HEK293 (cell line): Measurements from ENCODE around the gene SLIT2.

ENCODE experiments used
- CTCF ChIA-PET: fragments of 350-600 bp; formaldehyde crosslinking; extraction: SDS; loops from one replicate; lab custom pipeline; 2021; ENCODE audit warnings: antibody characterized with exemption; lab: Yijun Ruan, JAX
- POLR2A ChIA-PET: fragments of 300-600 bp; formaldehyde crosslinking; extraction: SDS; loops from one replicate; lab custom pipeline; 2020; ENCODE audit warnings: antibody characterized with exemption, inconsistent platforms; lab: Yijun Ruan, JAX
- H3K27ac ChIP-seq: fragments of 200-500 bp; sonication (Bioruptor generic); 2 replicates; pipeline ENCODE4 v1.5.1; 2014; ENCODE audit warnings: low read depth, low read length, control low read depth, inconsistent platforms; ENCODE audit errors: extremely low read depth
- H3K36me3 ChIP-seq, 2 experiments: fragments of 200-500 bp in 1 of 2; sonication (Bioruptor generic) in 1 of 2; 1 replicate in 1 of 2; 2 replicates in 1 of 2; pipeline ENCODE4 v1.5.1; 2014 to 2017; ENCODE audit warnings: inconsistent platforms in 2 of 2, low read length in 2 of 2; ENCODE audit not compliant: control insufficient read depth in 2 of 2, insufficient read depth in 1 of 2
- H3K4me1 ChIP-seq: fragments of 200-500 bp; sonication (Bioruptor generic); 2 replicates; pipeline ENCODE4 v1.5.1; 2014; ENCODE audit warnings: mild to moderate bottlenecking, low read length, inconsistent platforms; ENCODE audit not compliant: control insufficient read depth, insufficient read depth
- H3K4me3 ChIP-seq: 2 replicates; pipeline ENCODE4 v1.5.1; 2011; ENCODE audit warnings: low read depth, mild to moderate bottlenecking, control low read depth, low read length, moderate library complexity
- H3K9me3 ChIP-seq: fragments of 200-500 bp; sonication (Bioruptor generic); 2 replicates; pipeline ENCODE4 v1.5.1; 2014; ENCODE audit warnings: low read depth, low read length, inconsistent platforms; ENCODE audit not compliant: control insufficient read depth, insufficient read depth
- FEZF1 ChIP-seq: fragments of 450-650 bp; formaldehyde crosslinking; IDR thresholded peaks from 2 replicates; pipeline ENCODE4 v1.5.1; 2016; ENCODE audit warnings: missing biosample characterization, missing genetic modification characterization
- HOXC10 ChIP-seq: sonication (generic); formaldehyde crosslinking; IDR thresholded peaks from 2 replicates; pipeline ENCODE4 v1.8.1; 2023; ENCODE audit warnings: mild to moderate bottlenecking, missing genetic modification reagents
- KLF10 ChIP-seq: fragments of 450-650 bp; IDR thresholded peaks from 2 replicates; pipeline ENCODE4 v1.5.1; 2018; ENCODE audit warnings: missing biosample characterization, mild to moderate bottlenecking, missing genetic modification characterization
- REPIN1 ChIP-seq: fragments of 450-650 bp; formaldehyde crosslinking; IDR thresholded peaks from 2 replicates; pipeline ENCODE4 v1.5.1; 2017; ENCODE audit warnings: missing biosample characterization, missing genetic modification characterization, low read depth
- SCRT1 ChIP-seq: fragments of 450-650 bp; formaldehyde crosslinking; IDR thresholded peaks from 2 replicates; pipeline ENCODE4 v1.5.1; 2016; ENCODE audit warnings: missing biosample characterization, missing genetic modification characterization, borderline replicate concordance
- SCRT2 ChIP-seq: fragments of 450-650 bp; formaldehyde crosslinking; IDR thresholded peaks from 2 replicates; pipeline ENCODE4 v1.5.1; 2016; ENCODE audit warnings: missing biosample characterization, missing genetic modification characterization
- YY1 ChIP-seq: fragments of 450-650 bp; formaldehyde crosslinking; IDR thresholded peaks from 2 replicates; pipeline ENCODE4 v1.5.1; 2018; ENCODE audit warnings: missing biosample characterization, missing genetic modification characterization
- ZBTB17 ChIP-seq: fragments of 450-650 bp; formaldehyde crosslinking; IDR thresholded peaks from 2 replicates; pipeline ENCODE4 v1.5.1; 2016; ENCODE audit warnings: missing biosample characterization, missing genetic modification characterization
- ZFP3 ChIP-seq: fragments of 450-650 bp; formaldehyde crosslinking; IDR thresholded peaks from 2 replicates; pipeline ENCODE4 v1.5.1; 2016; ENCODE audit warnings: low read depth, missing biosample characterization, missing genetic modification characterization
- ZNF157 ChIP-seq: fragments of 450-650 bp; formaldehyde crosslinking; IDR thresholded peaks from 2 replicates; pipeline ENCODE4 v1.5.1; 2016; ENCODE audit warnings: missing biosample characterization, missing genetic modification characterization
- ZNF23 ChIP-seq: fragments of 450-650 bp; formaldehyde crosslinking; IDR thresholded peaks from 2 replicates; pipeline ENCODE4 v1.5.1; 2016; ENCODE audit warnings: missing biosample characterization, missing genetic modification characterization, borderline replicate concordance
- ZNF350 ChIP-seq: fragments of 450-650 bp; formaldehyde crosslinking; IDR thresholded peaks from 2 replicates; pipeline ENCODE4 v1.5.0; 2017; ENCODE audit warnings: missing biosample characterization, mild to moderate bottlenecking, missing genetic modification characterization
- ZNF529 ChIP-seq: fragments of 450-650 bp; formaldehyde crosslinking; IDR thresholded peaks from 2 replicates; pipeline ENCODE4 v1.5.1; 2017; ENCODE audit warnings: missing genetic modification characterization, missing biosample characterization; ENCODE audit not compliant: insufficient replicate concordance
- ZNF596 ChIP-seq: fragments of 450-650 bp; IDR thresholded peaks from 2 replicates; pipeline ENCODE4 v1.5.0; 2018; ENCODE audit warnings: missing biosample characterization, mild to moderate bottlenecking, missing genetic modification characterization, moderate library complexity
- ZNF621 ChIP-seq: fragments of 450-650 bp; formaldehyde crosslinking; IDR thresholded peaks from 2 replicates; pipeline ENCODE4 v1.5.1; 2017; ENCODE audit warnings: missing biosample characterization, missing genetic modification characterization
- ZNF629 ChIP-seq: fragments of 450-650 bp; formaldehyde crosslinking; IDR thresholded peaks from 2 replicates; pipeline ENCODE4 v1.5.1; 2017; ENCODE audit warnings: missing biosample characterization, missing genetic modification characterization
- ZNF654 ChIP-seq: fragments of 450-650 bp; formaldehyde crosslinking; IDR thresholded peaks from 2 replicates; pipeline ENCODE4 v1.5.1; 2016; ENCODE audit warnings: low read depth, missing biosample characterization, missing genetic modification characterization
- ZNF677 ChIP-seq: fragments of 450-650 bp; IDR thresholded peaks from 2 replicates; pipeline ENCODE4 v1.5.0; 2018; ENCODE audit warnings: missing biosample characterization, mild to moderate bottlenecking, missing genetic modification characterization, moderate library complexity
- ZNF777 ChIP-seq: fragments of 450-650 bp; formaldehyde crosslinking; IDR thresholded peaks from 2 replicates; pipeline ENCODE4 v1.5.1; 2017; ENCODE audit warnings: missing biosample characterization, missing genetic modification characterization, borderline replicate concordance
- ZNF791 ChIP-seq: fragments of 450-650 bp; formaldehyde crosslinking; IDR thresholded peaks from 2 replicates; pipeline ENCODE4 v1.5.1; 2016; ENCODE audit warnings: missing biosample characterization, missing genetic modification characterization
- ZSCAN23 ChIP-seq: fragments of 450-650 bp; formaldehyde crosslinking; IDR thresholded peaks from 2 replicates; pipeline ENCODE4 v1.5.1; 2016; ENCODE audit warnings: missing biosample characterization, missing genetic modification characterization
- TF ChIP-seq, protein P1 (sequence below): fragments of 450-650 bp; formaldehyde crosslinking; IDR thresholded peaks from 2 replicates; pipeline ENCODE4 v1.5.1; 2017; ENCODE audit warnings: missing biosample characterization, missing genetic modification characterization
- TF ChIP-seq, protein P2 (sequence below): fragments of 450-650 bp; formaldehyde crosslinking; IDR thresholded peaks from 2 replicates; pipeline ENCODE4; 2016; ENCODE audit warnings: missing biosample characterization, missing genetic modification characterization
- TF ChIP-seq, protein P3 (sequence below): fragments of 450-650 bp; formaldehyde crosslinking; optimal IDR thresholded peaks from 2 replicates; pipeline ENCODE3; 2016; ENCODE audit warnings: missing biosample characterization, mild to moderate bottlenecking, missing genetic modification characterization
- TF ChIP-seq, protein P4 (sequence below): fragments of 450-650 bp; formaldehyde crosslinking; IDR thresholded peaks from 2 replicates; pipeline ENCODE4 v1.5.1; 2016; ENCODE audit warnings: missing biosample characterization, missing genetic modification characterization, borderline replicate concordance

Gene SLIT2

DNA sequence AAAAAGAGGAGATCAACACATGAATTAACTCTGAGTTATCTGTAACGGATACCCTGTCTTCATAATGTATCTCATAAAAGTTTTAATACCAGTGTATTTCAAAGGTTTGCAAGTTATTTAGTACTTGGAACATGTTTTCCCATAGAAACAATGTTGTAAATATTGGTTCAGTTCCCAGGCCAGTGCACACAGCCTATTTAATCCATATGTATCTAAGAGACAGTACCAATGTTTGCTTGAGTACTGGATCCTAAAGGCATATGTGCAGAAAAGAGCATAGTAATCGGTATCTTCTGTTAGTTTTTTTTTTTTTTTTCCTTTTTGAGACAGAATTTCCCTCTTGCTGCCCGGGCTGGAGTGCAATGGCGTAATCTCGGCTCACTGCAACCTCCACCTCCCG lies 46.1 kb downstream of the SLIT2 start:
- peak; percentile 38; the same call in 1 of the 2 replicates for TF ChIP-seq ZBTB17 (tag by site-specific recombination)
- no peak for TF ChIP-seq ZNF777 (tag by site-specific recombination)
- TF ChIP-seq REPIN1 (tag by site-specific recombination): no peak
- no peak for TF ChIP-seq ZNF654 (tag by site-specific recombination)
- no peak for TF ChIP-seq ZNF350
- TF ChIP-seq SCRT2 (tag by site-specific recombination): no peak
- no peak for TF ChIP-seq ZNF677 (tag by site-specific recombination)
- TF ChIP-seq, protein P1, sequence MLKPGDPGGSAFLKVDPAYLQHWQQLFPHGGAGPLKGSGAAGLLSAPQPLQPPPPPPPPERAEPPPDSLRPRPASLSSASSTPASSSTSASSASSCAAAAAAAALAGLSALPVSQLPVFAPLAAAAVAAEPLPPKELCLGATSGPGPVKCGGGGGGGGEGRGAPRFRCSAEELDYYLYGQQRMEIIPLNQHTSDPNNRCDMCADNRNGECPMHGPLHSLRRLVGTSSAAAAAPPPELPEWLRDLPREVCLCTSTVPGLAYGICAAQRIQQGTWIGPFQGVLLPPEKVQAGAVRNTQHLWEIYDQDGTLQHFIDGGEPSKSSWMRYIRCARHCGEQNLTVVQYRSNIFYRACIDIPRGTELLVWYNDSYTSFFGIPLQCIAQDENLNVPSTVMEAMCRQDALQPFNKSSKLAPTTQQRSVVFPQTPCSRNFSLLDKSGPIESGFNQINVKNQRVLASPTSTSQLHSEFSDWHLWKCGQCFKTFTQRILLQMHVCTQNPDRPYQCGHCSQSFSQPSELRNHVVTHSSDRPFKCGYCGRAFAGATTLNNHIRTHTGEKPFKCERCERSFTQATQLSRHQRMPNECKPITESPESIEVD (tag by site-specific recombination): peak; percentile 57
- TF ChIP-seq FEZF1 (tag by site-specific recombination): peak; percentile 71
- TF ChIP-seq ZNF23 (tag by site-specific recombination): no peak
- Histone ChIP-seq H3K27ac (no peak overlapping the region), H3K4me3 (no peak overlapping the region), H3K9me3 (no peaks in the 10 kb centered on the region), H3K4me1 (peaks cover 10% of the 10 kb centered on the region), H3K36me3 (peaks cover 0 to 3% of the 10 kb centered on the region in 2 experiments; a peak in 1 of 3 replicates)
- POLR2A ChIA-PET: no interaction called here
- CTCF ChIA-PET: no interaction called here

DNA sequence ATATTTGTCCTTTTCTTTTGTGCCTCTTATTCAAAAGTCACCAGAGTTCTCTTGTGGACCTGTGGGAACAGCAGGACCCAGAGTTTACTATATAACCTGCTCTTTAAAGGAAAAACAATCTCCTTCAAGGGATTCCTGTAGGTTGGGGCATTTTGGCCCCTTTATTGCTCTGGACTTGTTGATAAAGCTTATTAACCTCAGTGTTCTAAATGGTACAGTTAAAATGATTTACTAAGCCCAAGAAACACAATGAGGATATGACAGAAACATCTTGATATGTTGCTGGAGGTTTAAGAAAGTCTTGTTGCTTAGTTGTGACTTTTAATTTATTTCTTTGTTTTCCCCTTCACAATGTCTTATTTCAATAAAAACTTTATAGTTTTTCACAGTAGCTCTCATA lies 46.8 kb downstream of the SLIT2 start:
- no peaks in the 10 kb centered on the region for H3K9me3 ChIP-seq
- H3K36me3 ChIP-seq: peaks cover 0 to 5% of the 10 kb centered on the region in 2 experiments; a peak in 1 of 3 replicates
- no peak overlapping the region for H3K27ac ChIP-seq
- TF ChIP-seq ZNF629 (tag by site-specific recombination): no peak
- TF ChIP-seq SCRT1 (tag by site-specific recombination): 0 out of 2 replicates have a peak, but pooled peaks have one; percentile 14
- TF ChIP-seq, protein P2, sequence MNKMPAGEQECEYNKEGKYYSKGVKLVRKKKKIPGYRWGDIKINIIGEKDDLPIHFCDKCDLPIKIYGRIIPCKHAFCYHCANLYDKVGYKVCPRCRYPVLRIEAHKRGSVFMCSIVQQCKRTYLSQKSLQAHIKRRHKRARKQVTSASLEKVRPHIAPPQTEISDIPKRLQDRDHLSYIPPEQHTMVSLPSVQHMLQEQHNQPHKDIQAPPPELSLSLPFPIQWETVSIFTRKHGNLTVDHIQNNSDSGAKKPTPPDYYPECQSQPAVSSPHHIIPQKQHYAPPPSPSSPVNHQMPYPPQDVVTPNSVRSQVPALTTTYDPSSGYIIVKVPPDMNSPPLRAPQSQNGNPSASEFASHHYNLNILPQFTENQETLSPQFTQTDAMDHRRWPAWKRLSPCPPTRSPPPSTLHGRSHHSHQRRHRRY (tag by site-specific recombination): no peak
- peak; percentile 33; the same call in 1 of the 2 replicates for TF ChIP-seq SCRT2 (tag by site-specific recombination)
- H3K4me1 ChIP-seq: peaks cover 10% of the 10 kb centered on the region
- H3K4me3 ChIP-seq: no peak overlapping the region
- POLR2A ChIA-PET: no interaction called here
- CTCF ChIA-PET: interaction anchor here (0.6 kb wide), 1 partner anchor 1138 kb away, joined by 3 read pairs; no protein-coding TSS in a partner anchor

DNA sequence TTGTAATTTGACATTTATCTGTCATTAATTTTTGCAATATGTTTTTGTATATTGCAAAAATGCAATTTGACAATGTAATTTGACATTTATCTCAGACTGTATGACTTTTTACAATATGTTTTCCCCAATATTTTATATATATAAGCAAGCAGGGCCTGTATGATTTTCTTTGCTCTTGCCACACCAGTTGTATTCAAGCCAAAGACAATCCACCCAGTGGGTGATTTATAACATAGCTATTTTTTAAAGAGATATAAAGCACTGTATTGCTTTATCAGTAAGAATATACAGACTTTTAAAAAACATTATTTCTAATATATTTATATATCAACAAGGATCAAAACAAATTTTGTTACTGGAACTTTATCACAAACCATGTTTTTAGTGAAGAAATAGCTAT lies 47.3 kb downstream of the SLIT2 start:
- Histone ChIP-seq H3K36me3 (peaks cover 0 to 10% of the 10 kb centered on the region in 2 experiments; a peak in 1 of 3 replicates), H3K9me3 (no peaks in the 10 kb centered on the region), H3K4me3 (no peak overlapping the region), H3K27ac (no peak overlapping the region), H3K4me1 (peaks cover 8% of the 10 kb centered on the region)
- CTCF ChIA-PET: interaction anchor here (0.6 to 0.7 kb wide), 2 partner anchors 159 to 1139 kb away, joined by 3 read pairs; no protein-coding TSS in a partner anchor
- POLR2A ChIA-PET: no interaction called here
- TF ChIP-seq YY1 (no peak), ZNF791 (tag by site-specific recombination) (no peak), ZFP3 (no peak), ZSCAN23 (tag by site-specific recombination) (no peak), ZNF529 (tag by site-specific recombination) (no peak), ZNF621 (tag by site-specific recombination) (no peak), ZNF596 (tag by site-specific recombination) (no peak), KLF10 (tag by site-specific recombination) (no peak), SCRT1 (tag by site-specific recombination) (no peak), ZNF157 (tag by site-specific recombination) (no peak), HOXC10 (CRISPR knock-in tag) (no peak)
- TF ChIP-seq, protein P3, sequence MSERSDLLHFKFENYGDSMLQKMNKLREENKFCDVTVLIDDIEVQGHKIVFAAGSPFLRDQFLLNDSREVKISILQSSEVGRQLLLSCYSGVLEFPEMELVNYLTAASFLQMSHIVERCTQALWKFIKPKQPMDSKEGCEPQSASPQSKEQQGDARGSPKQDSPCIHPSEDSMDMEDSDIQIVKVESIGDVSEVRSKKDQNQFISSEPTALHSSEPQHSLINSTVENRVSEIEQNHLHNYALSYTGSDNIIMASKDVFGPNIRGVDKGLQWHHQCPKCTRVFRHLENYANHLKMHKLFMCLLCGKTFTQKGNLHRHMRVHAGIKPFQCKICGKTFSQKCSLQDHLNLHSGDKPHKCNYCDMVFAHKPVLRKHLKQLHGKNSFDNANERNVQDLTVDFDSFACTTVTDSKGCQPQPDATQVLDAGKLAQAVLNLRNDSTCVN (tag by site-specific recombination): no peak
- TF ChIP-seq, protein P4, sequence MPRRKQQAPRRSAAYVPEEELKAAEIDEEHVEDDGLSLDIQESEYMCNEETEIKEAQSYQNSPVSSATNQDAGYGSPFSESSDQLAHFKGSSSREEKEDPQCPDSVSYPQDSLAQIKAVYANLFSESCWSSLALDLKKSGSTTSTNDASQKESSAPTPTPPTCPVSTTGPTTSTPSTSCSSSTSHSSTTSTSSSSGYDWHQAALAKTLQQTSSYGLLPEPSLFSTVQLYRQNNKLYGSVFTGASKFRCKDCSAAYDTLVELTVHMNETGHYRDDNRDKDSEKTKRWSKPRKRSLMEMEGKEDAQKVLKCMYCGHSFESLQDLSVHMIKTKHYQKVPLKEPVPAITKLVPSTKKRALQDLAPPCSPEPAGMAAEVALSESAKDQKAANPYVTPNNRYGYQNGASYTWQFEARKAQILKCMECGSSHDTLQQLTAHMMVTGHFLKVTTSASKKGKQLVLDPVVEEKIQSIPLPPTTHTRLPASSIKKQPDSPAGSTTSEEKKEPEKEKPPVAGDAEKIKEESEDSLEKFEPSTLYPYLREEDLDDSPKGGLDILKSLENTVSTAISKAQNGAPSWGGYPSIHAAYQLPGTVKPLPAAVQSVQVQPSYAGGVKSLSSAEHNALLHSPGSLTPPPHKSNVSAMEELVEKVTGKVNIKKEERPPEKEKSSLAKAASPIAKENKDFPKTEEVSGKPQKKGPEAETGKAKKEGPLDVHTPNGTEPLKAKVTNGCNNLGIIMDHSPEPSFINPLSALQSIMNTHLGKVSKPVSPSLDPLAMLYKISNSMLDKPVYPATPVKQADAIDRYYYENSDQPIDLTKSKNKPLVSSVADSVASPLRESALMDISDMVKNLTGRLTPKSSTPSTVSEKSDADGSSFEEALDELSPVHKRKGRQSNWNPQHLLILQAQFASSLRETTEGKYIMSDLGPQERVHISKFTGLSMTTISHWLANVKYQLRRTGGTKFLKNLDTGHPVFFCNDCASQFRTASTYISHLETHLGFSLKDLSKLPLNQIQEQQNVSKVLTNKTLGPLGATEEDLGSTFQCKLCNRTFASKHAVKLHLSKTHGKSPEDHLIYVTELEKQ (tag by site-specific recombination): no peak
